Ishikawa (cell line): ENCODE measurements around the gene PRC1.

Experiments used
- CEBPB ChIP-seq: IDR thresholded peaks from 2 replicates; pipeline ENCODE4 v1.6.1; 2012
- CREB1 ChIP-seq: IDR thresholded peaks from 2 replicates; pipeline ENCODE4 v1.6.1; 2012; ENCODE audit warnings: low read depth
- EGR1 ChIP-seq: IDR thresholded peaks from 2 replicates; pipeline ENCODE4 v1.6.1; 2012
- EP300 ChIP-seq: IDR thresholded peaks from 2 replicates; pipeline ENCODE4 v1.6.1; 2012; ENCODE audit warnings: borderline replicate concordance
- FOXM1 ChIP-seq: IDR thresholded peaks from 2 replicates; pipeline ENCODE4 v1.6.1; 2012; ENCODE audit warnings: low read depth, borderline replicate concordance
- NFIC ChIP-seq: IDR thresholded peaks from 2 replicates; pipeline ENCODE4 v1.6.1; 2012
- RAD21 ChIP-seq: IDR thresholded peaks from 2 replicates; pipeline ENCODE4 v1.6.1; 2012; ENCODE audit warnings: low read depth
- TAF1 ChIP-seq: IDR thresholded peaks from 2 replicates; pipeline ENCODE4 v1.6.1; 2012; ENCODE audit warnings: low read depth, mild to moderate bottlenecking
- TCF12 ChIP-seq: IDR thresholded peaks from 2 replicates; pipeline ENCODE4 v1.6.1; 2012; ENCODE audit warnings: low read depth
- TEAD4 ChIP-seq: IDR thresholded peaks from 2 replicates; pipeline ENCODE4 v1.6.1; 2012
- YY1 ChIP-seq: IDR thresholded peaks from 2 replicates; pipeline ENCODE4 v1.6.1; 2012; ENCODE audit warnings: low read depth
- ZBTB7A ChIP-seq: IDR thresholded peaks from 2 replicates; pipeline ENCODE4 v1.6.1; 2012; ENCODE audit warnings: low read depth
- TF ChIP-seq, protein P1 (sequence below): IDR thresholded peaks from 2 replicates; pipeline ENCODE4 v1.6.1; 2012; ENCODE audit warnings: low read depth, mild to moderate bottlenecking
- TF ChIP-seq, protein P2 (sequence below): IDR thresholded peaks from 2 replicates; pipeline ENCODE4 v1.6.1; 2012

DNA sequence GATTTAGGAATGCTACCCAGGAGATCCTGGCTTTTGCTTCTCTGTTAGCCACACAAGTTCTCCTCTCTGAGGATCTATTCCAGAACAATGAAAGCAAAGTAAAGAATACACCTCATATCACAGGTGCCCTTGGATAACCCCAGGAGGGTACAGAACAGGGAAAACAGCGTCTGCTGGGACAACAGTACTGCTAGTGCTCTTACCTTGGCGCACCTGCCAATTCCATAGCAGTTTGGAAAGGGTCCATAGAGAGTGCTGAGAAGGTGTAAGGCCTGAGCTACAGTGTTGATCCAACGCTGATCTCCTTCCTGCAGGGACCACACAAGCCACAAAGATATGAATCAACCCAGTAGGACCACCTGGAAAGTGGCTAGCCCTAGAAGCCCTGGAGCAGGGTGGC is 12.9 kb upstream of the PRC1 start:
- TF ChIP-seq CREB1 (no peak), TAF1 (no peak), RAD21 (no peak), TEAD4 (no peak), NFIC (no peak), TCF12 (no peak), ZBTB7A (no peak), FOXM1 (no peak), YY1 (no peak), EP300 (no peak), EGR1 (no peak), CEBPB (no peak)
- TF ChIP-seq, protein P1, sequence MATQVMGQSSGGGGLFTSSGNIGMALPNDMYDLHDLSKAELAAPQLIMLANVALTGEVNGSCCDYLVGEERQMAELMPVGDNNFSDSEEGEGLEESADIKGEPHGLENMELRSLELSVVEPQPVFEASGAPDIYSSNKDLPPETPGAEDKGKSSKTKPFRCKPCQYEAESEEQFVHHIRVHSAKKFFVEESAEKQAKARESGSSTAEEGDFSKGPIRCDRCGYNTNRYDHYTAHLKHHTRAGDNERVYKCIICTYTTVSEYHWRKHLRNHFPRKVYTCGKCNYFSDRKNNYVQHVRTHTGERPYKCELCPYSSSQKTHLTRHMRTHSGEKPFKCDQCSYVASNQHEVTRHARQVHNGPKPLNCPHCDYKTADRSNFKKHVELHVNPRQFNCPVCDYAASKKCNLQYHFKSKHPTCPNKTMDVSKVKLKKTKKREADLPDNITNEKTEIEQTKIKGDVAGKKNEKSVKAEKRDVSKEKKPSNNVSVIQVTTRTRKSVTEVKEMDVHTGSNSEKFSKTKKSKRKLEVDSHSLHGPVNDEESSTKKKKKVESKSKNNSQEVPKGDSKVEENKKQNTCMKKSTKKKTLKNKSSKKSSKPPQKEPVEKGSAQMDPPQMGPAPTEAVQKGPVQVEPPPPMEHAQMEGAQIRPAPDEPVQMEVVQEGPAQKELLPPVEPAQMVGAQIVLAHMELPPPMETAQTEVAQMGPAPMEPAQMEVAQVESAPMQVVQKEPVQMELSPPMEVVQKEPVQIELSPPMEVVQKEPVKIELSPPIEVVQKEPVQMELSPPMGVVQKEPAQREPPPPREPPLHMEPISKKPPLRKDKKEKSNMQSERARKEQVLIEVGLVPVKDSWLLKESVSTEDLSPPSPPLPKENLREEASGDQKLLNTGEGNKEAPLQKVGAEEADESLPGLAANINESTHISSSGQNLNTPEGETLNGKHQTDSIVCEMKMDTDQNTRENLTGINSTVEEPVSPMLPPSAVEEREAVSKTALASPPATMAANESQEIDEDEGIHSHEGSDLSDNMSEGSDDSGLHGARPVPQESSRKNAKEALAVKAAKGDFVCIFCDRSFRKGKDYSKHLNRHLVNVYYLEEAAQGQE = no peak
- TF ChIP-seq, protein P2, sequence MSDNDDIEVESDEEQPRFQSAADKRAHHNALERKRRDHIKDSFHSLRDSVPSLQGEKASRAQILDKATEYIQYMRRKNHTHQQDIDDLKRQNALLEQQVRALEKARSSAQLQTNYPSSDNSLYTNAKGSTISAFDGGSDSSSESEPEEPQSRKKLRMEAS = no peak
